Psoas muscle (tissue), 8 donors: ENCODE measurements around the gene CIPC. TPM values are rescaled to one million over a fixed set of nuclear protein-coding genes. Genes with fewer than 3 reads are reported as not detected.
A peak's percentile ranks its signal among the peaks of the same experiment; 100 is the strongest.

Source experiments
- ATAC-seq, 4 donors: fragments of 200-7000 bp; cut with Tn5 transposase; one replicate each; pipeline ENCODE4 v1.9.1; 2020; ENCODE audit warnings: moderate library complexity in 3 of 4, mild to moderate bottlenecking in 2 of 4
- DNase-seq, 2 donors: peaks; one replicate each; pipeline ENCODE4 v3.0.0-alpha.2; 2020
- H3K27ac ChIP-seq: fragments of 200-600 bp; one replicate; pipeline ENCODE4 v1.8.0; 2022
- H3K27me3 ChIP-seq, 3 donors: fragments of 200-600 bp in 1 of 3; one replicate each; pipeline versions ENCODE4 v1.6.1 to v1.8.0; 2013 to 2022; ENCODE audit warnings: low read length in 2 of 3, mild to moderate bottlenecking in 2 of 3, moderate library complexity in 1 of 3; ENCODE audit not compliant: insufficient read depth in 3 of 3
- H3K36me3 ChIP-seq, 2 donors: fragments of 200-600 bp in 1 of 2; one replicate each; pipeline versions ENCODE4 v1.6.1 to v1.8.0; 2013 to 2022; ENCODE audit warnings: low read depth in 1 of 2, mild to moderate bottlenecking in 1 of 2, moderate library complexity in 1 of 2; ENCODE audit not compliant: insufficient read depth in 1 of 2
- H3K4me1 ChIP-seq: fragments of 200-600 bp; one replicate; pipeline ENCODE4 v1.8.0; 2022
- H3K4me3 ChIP-seq: fragments of 200-600 bp; one replicate; pipeline ENCODE4 v1.8.0; 2022; ENCODE audit warnings: mild to moderate bottlenecking
- H3K9me3 ChIP-seq: fragments of 200-600 bp; one replicate; pipeline ENCODE4 v1.8.0; 2022
- WGBS, 3 donors: extraction: QIAGEN DNeasy Blood & Tissue Kit; methylation state at CpG; one replicate each; pipeline versions ENCODE4 v1.1.6 to v1.1.7; 2013; 5-methylcytosine and 5-hydroxymethylcytosine counted together
- intact Hi-C, 2 donors: fragments of 100-400 bp; cut with DNase I; formaldehyde crosslinking; loops; one replicate each; pipeline versions ENCODE4 v1.11.0 to v1.14.2; 2022
- long read RNA-seq, 2 donors: library from polyadenylated mRNA; unstranded; transcript quantifications; one replicate each; pipeline ENCODE4 v2.0.0, GENCODE V29; 2021
- polyA plus RNA-seq, 3 donors: library from polyadenylated mRNA; stranded (reverse); fragments of 200-250 nt; gene quantifications; one replicate each; pipeline ENCODE4 v1.2.3, GENCODE V29; 2013
- total RNA-seq, 4 donors: library from RNA; stranded (reverse); fragmentation: NEBNext Ultra II Directional in 2 of 4; extraction: Animal tissue kit (Norgen Biotek cat#: 25700) in 2 of 4; gene quantifications; one replicate each; pipeline versions ENCODE4 v1.2.1 to v1.2.4, GENCODE V29; 2021 to 2023
- TF ChIP-seq, protein P1 (sequence below): fragments of 200-600 bp; IDR thresholded peaks from one replicate; pipeline ENCODE4 v1.8.0; 2022; ENCODE audit warnings: antibody characterized with exemption
- donor health status: healthy with polysubstance abuse.
- donor health status: DM: no; HTN: no; CAD: no; lungs with moderate emphysema.
- donor health status: Bipolar disorder and iron deficiency.
- donor health status: healthy.
- donor health status: DM: yes; HTN: yes; CAD: no.
- donor health status: DM: no; HTN: no; CAD: no.
- donor health status: DM: no; HTN: no; CAD: no.
- donor health status: DM: yes; HTN: yes; CAD: no.

The CIPC gene, protein sequence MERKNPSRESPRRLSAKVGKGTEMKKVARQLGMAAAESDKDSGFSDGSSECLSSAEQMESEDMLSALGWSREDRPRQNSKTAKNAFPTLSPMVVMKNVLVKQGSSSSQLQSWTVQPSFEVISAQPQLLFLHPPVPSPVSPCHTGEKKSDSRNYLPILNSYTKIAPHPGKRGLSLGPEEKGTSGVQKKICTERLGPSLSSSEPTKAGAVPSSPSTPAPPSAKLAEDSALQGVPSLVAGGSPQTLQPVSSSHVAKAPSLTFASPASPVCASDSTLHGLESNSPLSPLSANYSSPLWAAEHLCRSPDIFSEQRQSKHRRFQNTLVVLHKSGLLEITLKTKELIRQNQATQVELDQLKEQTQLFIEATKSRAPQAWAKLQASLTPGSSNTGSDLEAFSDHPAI
- total RNA-seq (100 to 1,000 TPM in 3 of 4 donors, 10 to 100 TPM in 1; 83.8 to 133 (median 112) TPM), polyA plus RNA-seq (100 to 1,000 TPM in 1 of 3 donors, 10 to 100 TPM in 2; 23.1 to 116 (median 54.9) TPM)
- long read RNA-seq, donor 1, full-length matches to known transcripts: 36 of 50 reads
- long read RNA-seq, donor 1, partial matches to known transcripts: 12 of 50 reads
- long read RNA-seq, donor 1, other reads (novel, unspliced or antisense): 2 of 50 reads
- long read RNA-seq, donor 2, full-length matches to known transcripts: 129 of 182 reads
- long read RNA-seq, donor 2, partial matches to known transcripts: 49 of 182 reads
- long read RNA-seq, donor 2, other reads (novel, unspliced or antisense): 4 of 182 reads

DNA sequence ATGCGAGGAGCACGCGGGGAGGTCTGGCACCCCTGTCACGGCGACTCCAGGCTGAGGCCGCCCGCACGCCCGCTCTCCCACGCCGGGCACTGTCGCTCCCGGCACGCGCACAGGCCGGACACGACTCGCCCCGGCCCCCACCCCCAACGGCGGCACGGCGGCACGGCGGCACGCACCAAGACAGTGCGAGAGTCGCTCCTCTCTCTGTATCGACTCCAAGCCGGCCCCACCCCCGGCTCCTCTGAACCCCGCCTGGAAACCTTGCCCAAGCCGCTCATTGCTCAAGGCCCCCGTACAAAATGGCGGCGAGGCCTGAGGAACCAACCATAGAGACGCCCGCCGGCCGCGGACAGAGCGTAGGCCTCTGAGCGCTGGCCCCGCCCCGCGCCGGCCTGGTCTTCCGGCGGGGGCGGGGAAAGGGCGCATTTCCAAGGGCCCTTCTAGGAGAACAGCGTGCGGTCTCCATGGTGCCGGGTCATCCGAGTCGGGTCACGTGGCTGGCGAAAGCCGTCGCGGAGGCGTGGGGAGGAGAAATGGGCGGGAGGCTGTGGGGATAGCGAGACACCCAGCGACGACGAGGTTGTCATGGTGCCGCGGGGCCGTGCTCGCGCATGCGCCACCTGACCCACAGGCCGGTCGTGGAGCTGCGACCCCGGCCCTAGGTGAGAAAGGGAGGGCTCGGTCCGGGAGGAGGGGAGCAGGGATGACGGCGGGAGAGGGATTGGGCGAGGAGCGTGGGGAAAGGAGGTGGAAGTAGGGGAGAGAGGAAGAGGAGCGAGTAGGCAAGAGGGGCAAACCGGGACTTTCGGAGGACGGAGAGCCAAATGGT is at the start of gene CIPC:
CIPC (plus strand) TSS at position 559 of the 829 bp plus-strand sequence. CDS start 7,451 bp downstream, outside the sequence.
- Histone ChIP-seq H3K27me3 (no peaks in the 10 kb centered on the region), H3K27ac (peak within 1 kb of the TSS; percentile 98), H3K4me1 (peaks cover 39% of the 10 kb centered on the region), H3K4me3 (peak within 1 kb of the TSS; percentile 66), H3K36me3 (no peaks in the 10 kb centered on the region), H3K9me3 (no peaks in the 10 kb centered on the region)
- TF ChIP-seq, protein P1, sequence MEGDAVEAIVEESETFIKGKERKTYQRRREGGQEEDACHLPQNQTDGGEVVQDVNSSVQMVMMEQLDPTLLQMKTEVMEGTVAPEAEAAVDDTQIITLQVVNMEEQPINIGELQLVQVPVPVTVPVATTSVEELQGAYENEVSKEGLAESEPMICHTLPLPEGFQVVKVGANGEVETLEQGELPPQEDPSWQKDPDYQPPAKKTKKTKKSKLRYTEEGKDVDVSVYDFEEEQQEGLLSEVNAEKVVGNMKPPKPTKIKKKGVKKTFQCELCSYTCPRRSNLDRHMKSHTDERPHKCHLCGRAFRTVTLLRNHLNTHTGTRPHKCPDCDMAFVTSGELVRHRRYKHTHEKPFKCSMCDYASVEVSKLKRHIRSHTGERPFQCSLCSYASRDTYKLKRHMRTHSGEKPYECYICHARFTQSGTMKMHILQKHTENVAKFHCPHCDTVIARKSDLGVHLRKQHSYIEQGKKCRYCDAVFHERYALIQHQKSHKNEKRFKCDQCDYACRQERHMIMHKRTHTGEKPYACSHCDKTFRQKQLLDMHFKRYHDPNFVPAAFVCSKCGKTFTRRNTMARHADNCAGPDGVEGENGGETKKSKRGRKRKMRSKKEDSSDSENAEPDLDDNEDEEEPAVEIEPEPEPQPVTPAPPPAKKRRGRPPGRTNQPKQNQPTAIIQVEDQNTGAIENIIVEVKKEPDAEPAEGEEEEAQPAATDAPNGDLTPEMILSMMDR: no peak
- ATAC-seq: peak; percentile 90 to 95 (median 90)
- intact Hi-C loops: loop anchor here in 1 of 2 donors (5.0 kb wide), 1 partner anchor 1841 kb away; no protein-coding TSS in a partner anchor
- WGBS, 3 donors: 0 to 1% (median 1%) methylated on average over 61 to 87 of the region's 87 CpGs
- peak; percentile 99 to 100 for DNase-seq

DNA sequence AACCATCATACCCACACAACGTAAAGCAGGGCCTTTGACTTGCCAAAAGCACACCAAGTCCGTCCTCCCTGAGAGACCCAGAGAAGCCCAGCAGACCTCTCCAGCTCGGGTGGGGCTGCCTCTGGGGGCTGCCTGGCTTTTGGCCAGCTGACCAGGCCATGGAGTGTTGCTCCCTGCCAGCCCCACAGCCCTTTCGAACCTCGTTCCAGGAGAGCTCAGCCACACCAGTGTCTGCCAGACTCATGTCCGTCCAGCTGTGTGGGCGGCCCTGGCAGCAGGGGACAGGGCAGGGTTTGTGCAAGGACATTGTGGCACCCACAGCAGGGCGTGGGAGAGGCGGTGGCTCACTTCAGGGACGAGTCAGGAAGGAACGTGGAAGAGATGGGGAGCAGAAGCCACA is 46.9 kb upstream of the CIPC start:
- TF ChIP-seq, protein P1: no peak
- H3K4me3 ChIP-seq: no peak overlapping the region
- intact Hi-C loops: no loop called here
- peak; percentile 84 to 87 for DNase-seq
- 9 to 14% (median 11%) methylated on average over 10 to 11 of the region's 11 CpGs for WGBS, 3 donors
- H3K27me3 ChIP-seq: no peaks in the 10 kb centered on the region
- peaks cover 15% of the 10 kb centered on the region for H3K9me3 ChIP-seq
- H3K36me3 ChIP-seq: no peaks in the 10 kb centered on the region
- peak overlapping the region; percentile 62 for H3K27ac ChIP-seq
- H3K4me1 ChIP-seq: peaks cover 6% of the 10 kb centered on the region
- peak in 3 of 4 donors; percentile 65 to 75 (median 66) for ATAC-seq

DNA sequence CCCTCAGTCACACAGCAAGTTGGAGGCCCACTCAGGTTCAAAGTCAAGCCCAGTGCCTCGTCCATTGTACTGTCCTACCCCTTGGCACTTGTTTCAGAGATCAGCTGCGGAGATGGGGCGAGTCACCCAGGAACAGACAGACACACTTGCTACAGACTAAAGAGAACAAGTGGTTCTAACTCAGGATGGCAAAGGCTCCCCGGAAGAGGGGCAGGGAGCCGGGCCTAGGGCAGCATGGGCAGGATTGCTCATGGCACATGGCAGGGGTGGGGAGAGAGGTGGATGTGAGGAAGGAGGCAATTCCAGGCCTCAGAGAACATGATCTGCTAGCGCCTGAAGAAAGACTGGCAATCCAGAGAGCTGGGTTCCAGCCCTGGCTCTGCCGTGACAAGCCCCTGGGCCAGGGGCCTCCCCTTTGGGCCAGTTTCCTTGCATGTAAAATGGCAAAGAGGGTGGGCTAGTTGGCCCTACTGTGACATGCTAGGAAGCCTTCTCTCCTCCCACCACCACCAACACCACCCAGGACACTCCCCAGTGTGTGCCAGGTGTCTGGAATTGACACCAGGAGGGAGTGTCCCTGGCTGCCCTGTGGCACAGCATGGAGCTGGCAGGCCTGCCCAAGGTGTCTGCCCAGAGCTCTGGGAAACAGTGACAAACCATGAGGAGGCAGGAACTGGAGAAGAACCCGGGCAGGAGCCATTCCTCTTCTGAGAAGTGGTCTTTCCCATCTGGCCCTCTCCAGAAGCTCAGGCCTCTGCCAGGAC is 45.6 kb upstream of the CIPC start:
- peak in 1 of 2 donors; percentile 70 for DNase-seq
- intact Hi-C loops: no loop called here
- Histone ChIP-seq H3K27me3 (no peaks in the 10 kb centered on the region), H3K4me1 (peaks cover 5% of the 10 kb centered on the region), H3K9me3 (peaks cover 15% of the 10 kb centered on the region), H3K4me3 (no peak overlapping the region), H3K36me3 (no peaks in the 10 kb centered on the region), H3K27ac (peak overlapping the region; percentile 67)
- ATAC-seq: peak; percentile 65 to 79 (median 72)
- whole genome bisulfite sequencing, 3 donors: 36 to 59% (median 41%) methylated on average over 8 of the region's 8 CpGs
- TF ChIP-seq, protein P1: no peak
